HUES48 (cell line): ENCODE results near the gene VSTM4.

Experiments used
- H3K27ac ChIP-seq: one replicate; pipeline ENCODE4 v1.7.0; 2013; ENCODE audit warnings: low read depth, low read length, inconsistent platforms
- H3K27me3 ChIP-seq: 2 replicates; pipeline ENCODE4 v1.6.1; 2013; ENCODE audit warnings: mild to moderate bottlenecking, low read length; ENCODE audit not compliant: control insufficient read depth, insufficient read depth
- H3K36me3 ChIP-seq: 2 replicates; pipeline ENCODE4 v1.6.1; 2013; ENCODE audit warnings: low read length; ENCODE audit not compliant: control insufficient read depth, insufficient read depth
- H3K4me1 ChIP-seq: 2 replicates; pipeline ENCODE4 v1.6.1; 2013; ENCODE audit warnings: mild to moderate bottlenecking, low read length; ENCODE audit not compliant: control insufficient read depth, insufficient read depth
- H3K4me3 ChIP-seq: 2 replicates; pipeline ENCODE4 v1.5.1; 2013; ENCODE audit warnings: mild to moderate bottlenecking, low read depth, low read length
- H3K9ac ChIP-seq: 2 replicates; pipeline ENCODE4 v1.6.1; 2013; ENCODE audit warnings: mild to moderate bottlenecking, low read depth, low read length, moderate library complexity
- H3K9me3 ChIP-seq: 2 replicates; pipeline ENCODE4 v1.6.1; 2013; ENCODE audit warnings: low read length; ENCODE audit not compliant: control insufficient read depth, insufficient read depth

Gene VSTM4

DNA sequence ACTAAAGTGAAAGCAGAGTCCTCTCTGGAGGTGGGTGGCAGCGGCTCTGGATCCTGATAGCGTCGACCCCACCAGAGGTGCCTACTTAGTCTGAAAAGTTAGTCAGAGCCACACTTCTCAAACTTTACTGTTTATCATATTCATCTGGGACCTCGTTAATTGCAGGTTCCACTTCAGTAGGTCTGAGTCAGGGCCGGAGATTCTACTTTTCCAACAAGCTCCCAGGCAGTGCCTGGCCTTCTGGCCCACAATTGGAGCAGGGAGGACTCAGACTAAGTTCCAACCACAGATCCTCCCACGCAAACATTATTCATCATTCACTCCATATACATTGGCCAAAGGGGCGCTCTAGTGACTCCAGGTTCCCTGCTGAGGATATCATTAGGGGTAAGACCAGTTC lies 78.1 kb downstream of the VSTM4 start:
- no peaks in the 10 kb centered on the region for H3K9me3 ChIP-seq
- no peak overlapping the region for H3K27ac ChIP-seq
- H3K9ac ChIP-seq = no peak overlapping the region
- no peaks in the 10 kb centered on the region for H3K4me1 ChIP-seq
- H3K27me3 ChIP-seq = no peaks in the 10 kb centered on the region
- H3K36me3 ChIP-seq = no peaks in the 10 kb centered on the region
- no peak overlapping the region for H3K4me3 ChIP-seq

DNA sequence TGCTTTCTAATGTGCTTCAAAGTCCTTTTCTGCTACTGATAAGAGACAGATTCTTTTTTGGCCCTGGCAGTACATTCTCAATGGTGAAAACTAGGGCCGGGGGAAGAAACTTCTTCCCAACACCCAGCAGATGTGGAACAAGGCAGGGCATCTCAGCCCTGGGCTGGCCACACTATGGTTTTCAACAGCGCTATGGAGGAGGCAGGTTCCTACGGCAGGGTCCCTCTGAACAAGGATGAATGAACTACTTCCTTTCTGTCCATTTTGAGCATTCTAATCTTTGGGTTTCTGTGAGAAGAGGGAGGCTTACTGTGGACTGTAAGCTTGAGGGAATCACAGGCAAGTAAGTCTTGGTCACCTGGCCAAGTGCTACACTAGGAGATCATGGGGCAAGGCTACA lies 78.7 kb downstream of the VSTM4 start:
- Histone ChIP-seq H3K4me1 (no peaks in the 10 kb centered on the region), H3K36me3 (no peaks in the 10 kb centered on the region), H3K4me3 (no peak overlapping the region), H3K9me3 (no peaks in the 10 kb centered on the region), H3K27ac (no peak overlapping the region), H3K9ac (no peak overlapping the region), H3K27me3 (no peaks in the 10 kb centered on the region)

DNA sequence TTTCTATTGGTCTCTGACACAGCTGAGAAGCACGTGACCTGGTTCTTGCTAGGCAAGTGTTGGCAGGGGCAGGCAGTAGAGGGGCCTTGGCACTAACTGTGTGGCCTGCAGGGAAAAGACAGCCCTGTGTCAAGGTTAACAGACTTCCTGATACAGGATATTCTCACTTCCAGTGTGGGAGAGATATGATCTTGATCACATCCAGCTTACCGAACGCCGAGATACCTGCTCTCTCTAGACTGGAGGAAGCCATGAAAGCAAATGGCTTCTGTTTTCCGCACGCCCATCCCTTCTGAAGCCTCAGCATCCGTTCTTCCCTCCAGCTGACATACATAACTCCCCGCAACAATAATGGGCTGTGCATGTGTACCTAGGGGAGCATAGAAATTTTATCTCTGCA lies 79.4 kb downstream of the VSTM4 start:
- H3K36me3 ChIP-seq = no peaks in the 10 kb centered on the region
- H3K9me3 ChIP-seq = no peaks in the 10 kb centered on the region
- H3K4me1 ChIP-seq = no peaks in the 10 kb centered on the region

DNA sequence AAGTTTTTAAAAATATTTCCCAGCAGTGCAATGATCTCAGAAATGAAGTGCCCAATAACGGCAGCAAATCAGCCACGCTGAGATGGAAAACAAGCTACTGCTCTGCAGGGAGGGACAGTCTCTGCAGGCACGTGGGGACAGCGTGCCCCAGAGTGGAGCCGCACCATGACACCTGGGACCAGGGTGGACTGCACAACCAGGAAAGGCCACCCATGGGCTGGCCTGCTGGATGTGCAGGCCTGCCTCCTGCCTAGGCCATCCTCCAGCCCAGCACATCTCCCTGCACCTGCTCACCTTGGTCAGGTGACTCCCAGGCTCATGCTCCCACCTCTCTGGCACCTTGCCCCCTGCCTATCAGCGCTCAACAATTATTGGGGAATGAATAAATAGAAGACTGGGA lies 80.4 kb downstream of the VSTM4 start:
- Histone ChIP-seq H3K4me3 (no peak overlapping the region), H3K4me1 (no peaks in the 10 kb centered on the region), H3K27me3 (no peaks in the 10 kb centered on the region), H3K9me3 (no peaks in the 10 kb centered on the region), H3K9ac (no peak overlapping the region), H3K27ac (no peak overlapping the region), H3K36me3 (no peaks in the 10 kb centered on the region)

More for the DNA sequence above, 79.4 kb downstream of the VSTM4 start:
- H3K27me3 ChIP-seq = no peaks in the 10 kb centered on the region
- no peak overlapping the region for H3K4me3 ChIP-seq
- no peak overlapping the region for H3K9ac ChIP-seq
- H3K27ac ChIP-seq = no peak overlapping the region

DNA sequence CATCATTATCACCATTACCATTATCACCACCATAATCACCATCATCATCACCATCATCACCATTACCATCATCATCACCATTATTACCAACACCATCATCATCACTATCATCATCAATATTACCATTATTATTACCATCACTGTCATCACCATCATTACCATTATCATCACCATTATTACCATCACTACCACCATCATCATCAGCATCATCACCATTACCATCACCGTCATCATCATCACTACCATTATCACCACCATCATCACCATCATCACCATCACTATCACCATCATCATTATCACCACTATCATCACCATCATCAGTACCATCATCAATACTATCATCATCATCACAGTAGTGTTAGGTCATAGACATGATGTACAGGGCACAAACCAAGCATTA lies 81.4 kb downstream of the VSTM4 start:
- H3K27me3 ChIP-seq = no peaks in the 10 kb centered on the region

DNA sequence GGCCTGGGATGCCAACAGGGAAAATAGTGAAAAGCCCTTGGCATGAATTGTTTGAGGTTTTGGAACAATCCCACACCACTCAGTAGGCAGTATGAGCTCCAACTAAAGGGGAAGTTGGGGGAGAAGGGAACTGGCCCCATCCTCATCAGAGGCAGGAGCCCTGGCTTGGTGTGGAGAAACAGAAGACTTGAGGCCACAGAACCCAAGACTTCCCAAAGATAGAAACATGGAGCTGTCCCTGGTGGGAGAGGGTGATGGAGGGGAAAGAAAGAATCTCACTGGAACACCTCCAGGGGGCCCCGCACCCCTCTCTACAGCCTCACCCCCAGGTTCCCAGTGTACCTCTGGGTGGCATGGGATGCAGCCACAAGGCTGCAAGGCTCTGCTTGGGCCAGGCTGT lies 85.7 kb downstream of the VSTM4 start:
- Histone ChIP-seq H3K4me1 (no peaks in the 10 kb centered on the region), H3K27ac (no peak overlapping the region), H3K27me3 (no peaks in the 10 kb centered on the region), H3K9me3 (no peaks in the 10 kb centered on the region), H3K4me3 (no peak overlapping the region), H3K36me3 (no peaks in the 10 kb centered on the region), H3K9ac (no peak overlapping the region)

More for the DNA sequence above, 81.4 kb downstream of the VSTM4 start:
- Histone ChIP-seq H3K27ac (no peak overlapping the region), H3K4me3 (no peak overlapping the region), H3K9me3 (no peaks in the 10 kb centered on the region), H3K9ac (no peak overlapping the region), H3K36me3 (no peaks in the 10 kb centered on the region), H3K4me1 (no peaks in the 10 kb centered on the region)

DNA sequence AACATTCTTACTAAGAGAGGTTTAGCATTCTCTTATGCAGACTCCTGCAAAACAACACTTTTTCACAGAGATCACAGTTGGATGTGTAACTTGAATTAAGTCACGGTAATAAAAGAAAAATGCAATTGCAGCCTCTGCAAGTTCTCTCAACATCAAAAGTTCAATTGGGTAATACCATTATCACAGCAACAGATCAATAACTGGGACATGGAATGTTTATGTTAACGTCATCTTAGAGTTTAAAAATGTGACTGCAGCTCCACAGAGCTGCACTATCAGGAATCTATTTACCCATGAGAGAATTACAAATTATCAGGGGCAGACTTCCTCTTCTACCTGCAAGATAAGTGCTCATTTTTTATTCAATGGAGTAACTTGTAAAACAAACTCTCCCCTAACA lies 86.7 kb downstream of the VSTM4 start:
- no peaks in the 10 kb centered on the region for H3K27me3 ChIP-seq
- H3K4me3 ChIP-seq = no peak overlapping the region
- no peaks in the 10 kb centered on the region for H3K36me3 ChIP-seq
- no peak overlapping the region for H3K9ac ChIP-seq
- no peak overlapping the region for H3K27ac ChIP-seq
- H3K9me3 ChIP-seq = no peaks in the 10 kb centered on the region
- H3K4me1 ChIP-seq = no peaks in the 10 kb centered on the region

DNA sequence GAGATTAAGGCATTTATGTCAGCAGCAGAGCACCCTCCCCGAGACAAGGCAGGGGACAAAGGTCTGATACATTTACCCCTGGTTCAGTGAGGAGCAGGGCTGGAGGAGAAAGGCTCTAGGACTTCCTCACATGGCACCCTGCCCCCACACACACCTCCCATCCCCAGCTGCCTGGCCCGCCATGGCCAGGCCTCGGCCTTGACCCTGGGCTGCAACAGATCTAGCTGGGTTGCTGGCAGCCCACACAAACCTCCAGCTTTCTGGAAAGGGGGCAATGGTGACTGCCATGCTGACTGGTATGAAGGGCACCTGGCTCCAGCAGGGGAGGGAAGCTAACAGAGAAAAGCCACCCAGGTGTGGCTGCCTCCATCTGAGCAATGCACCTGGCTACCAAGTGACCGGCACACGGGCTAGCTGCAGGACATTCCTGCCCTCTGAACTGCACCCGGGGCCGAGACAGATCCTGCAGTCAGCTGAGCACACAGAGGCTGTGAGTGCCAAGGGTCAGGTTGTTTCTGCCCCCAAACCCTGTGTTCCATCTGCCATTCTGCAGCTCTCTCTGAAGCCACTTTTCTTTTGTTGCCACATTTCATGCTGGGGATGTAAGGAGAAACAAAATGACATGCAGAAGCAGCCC lies 89.9 kb downstream of the VSTM4 start:
- H3K9ac ChIP-seq = no peak overlapping the region
- no peaks in the 10 kb centered on the region for H3K9me3 ChIP-seq
- no peak overlapping the region for H3K27ac ChIP-seq
- H3K4me3 ChIP-seq = no peak overlapping the region
- H3K27me3 ChIP-seq = no peaks in the 10 kb centered on the region
- no peaks in the 10 kb centered on the region for H3K36me3 ChIP-seq
- H3K4me1 ChIP-seq = no peaks in the 10 kb centered on the region

DNA sequence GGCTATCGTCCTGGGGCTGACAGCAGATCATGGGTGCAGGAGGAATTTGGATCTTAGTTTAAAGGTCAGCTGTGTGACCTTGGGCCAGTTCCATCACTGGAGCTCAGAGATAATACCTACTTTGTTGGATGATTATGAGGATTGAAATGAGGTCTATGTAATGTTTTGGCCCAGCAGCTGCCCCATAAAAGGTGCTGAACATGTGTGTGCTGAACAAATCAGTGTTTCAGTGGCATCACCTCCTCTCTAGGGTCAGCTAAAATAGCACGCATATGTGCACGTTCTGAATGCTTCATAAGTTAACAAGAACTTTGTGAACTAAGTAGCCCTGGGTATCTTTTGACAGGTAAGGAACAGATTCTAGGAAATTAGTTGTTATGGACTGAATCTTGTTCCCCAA lies 90.8 kb downstream of the VSTM4 start:
- no peaks in the 10 kb centered on the region for H3K4me1 ChIP-seq
- no peak overlapping the region for H3K9ac ChIP-seq
- no peaks in the 10 kb centered on the region for H3K27me3 ChIP-seq
- no peak overlapping the region for H3K4me3 ChIP-seq
- no peaks in the 10 kb centered on the region for H3K9me3 ChIP-seq
- no peaks in the 10 kb centered on the region for H3K36me3 ChIP-seq
- no peak overlapping the region for H3K27ac ChIP-seq

DNA sequence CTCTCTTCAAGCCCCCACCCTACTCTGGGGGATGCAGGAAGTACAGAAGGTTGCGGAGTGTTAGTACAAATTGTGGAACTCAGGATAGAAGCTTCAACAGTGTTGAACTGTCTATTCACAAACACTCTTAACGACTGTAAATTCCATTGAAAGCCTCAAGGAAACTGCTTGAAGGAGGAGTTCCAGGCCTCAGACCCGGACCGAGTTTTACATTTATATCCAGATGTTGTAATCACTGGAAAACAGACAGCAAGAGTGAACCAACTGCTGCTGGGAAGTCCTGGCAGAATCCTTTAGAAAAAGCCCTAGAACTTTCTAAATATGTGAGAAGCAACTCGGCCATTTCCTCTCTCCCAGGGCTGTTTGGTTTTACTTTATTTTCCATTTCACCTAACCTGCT lies 91.6 kb downstream of the VSTM4 start:
- H3K36me3 ChIP-seq = no peaks in the 10 kb centered on the region
- H3K27me3 ChIP-seq = no peaks in the 10 kb centered on the region
- H3K9ac ChIP-seq = no peak overlapping the region
- no peaks in the 10 kb centered on the region for H3K4me1 ChIP-seq
- no peaks in the 10 kb centered on the region for H3K9me3 ChIP-seq
- H3K4me3 ChIP-seq = no peak overlapping the region
- no peak overlapping the region for H3K27ac ChIP-seq

DNA sequence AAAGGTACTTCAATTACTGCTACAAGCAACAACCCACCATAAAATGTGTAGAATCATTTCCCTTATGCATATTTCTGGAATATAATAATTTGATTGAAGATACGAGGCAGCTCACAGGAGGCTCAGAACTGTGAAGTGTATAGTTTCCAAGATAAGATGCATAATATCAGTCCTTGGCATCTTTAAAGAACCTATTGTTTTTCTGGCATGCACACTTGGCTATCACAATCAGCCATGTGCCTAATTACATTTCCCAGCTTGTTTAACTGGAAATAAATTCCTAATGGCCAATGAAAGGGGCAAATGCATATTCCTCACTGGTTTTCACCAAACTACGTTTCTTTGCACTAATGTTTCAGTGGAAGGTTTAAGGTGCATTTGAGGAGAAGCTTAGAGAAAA lies 92.3 kb downstream of the VSTM4 start:
- H3K27me3 ChIP-seq = no peaks in the 10 kb centered on the region
- H3K36me3 ChIP-seq = no peaks in the 10 kb centered on the region
- H3K4me1 ChIP-seq = no peaks in the 10 kb centered on the region

DNA sequence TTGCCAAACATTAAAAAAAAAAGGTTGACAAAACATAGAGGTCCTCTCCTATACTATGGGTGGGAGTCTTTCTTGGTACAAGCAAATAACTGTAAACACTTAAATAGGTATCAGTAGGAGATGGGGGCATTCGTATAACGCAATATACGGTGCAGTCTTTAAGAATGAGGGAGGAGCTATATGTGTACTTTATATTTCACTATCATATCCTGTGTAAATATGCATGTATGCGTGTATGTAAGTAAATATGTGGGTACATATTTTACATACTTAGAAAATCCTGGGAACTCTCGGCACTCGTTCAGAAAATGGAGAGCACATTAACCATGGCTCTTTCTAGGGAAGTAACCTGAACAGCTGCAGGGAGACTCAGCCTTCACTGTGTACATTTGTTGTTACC lies 93.6 kb downstream of the VSTM4 start:
- no peaks in the 10 kb centered on the region for H3K27me3 ChIP-seq
- H3K4me1 ChIP-seq = no peaks in the 10 kb centered on the region
- no peak overlapping the region for H3K4me3 ChIP-seq
- H3K9ac ChIP-seq = no peak overlapping the region
- no peak overlapping the region for H3K27ac ChIP-seq
- no peaks in the 10 kb centered on the region for H3K36me3 ChIP-seq
- H3K9me3 ChIP-seq = no peaks in the 10 kb centered on the region

More for the DNA sequence above, 92.3 kb downstream of the VSTM4 start:
- H3K9ac ChIP-seq = no peak overlapping the region
- no peaks in the 10 kb centered on the region for H3K9me3 ChIP-seq
- no peak overlapping the region for H3K27ac ChIP-seq
- H3K4me3 ChIP-seq = no peak overlapping the region
